Mesothelial cell of epicardium (in vitro differentiated cells): Measurements from ENCODE around the gene MASP1. TPM values are rescaled to one million over a fixed set of nuclear protein-coding genes. Genes with fewer than 3 reads are reported as not detected.

Experiments
- DNase-seq, 2 experiments: peaks; one replicate each; pipeline ENCODE4 v3.0.0; 2021; ENCODE audit warnings: low spot score in 2 of 2; ENCODE audit not compliant: unreplicated experiment in 2 of 2
- H3K27ac Mint-ChIP-seq: 2 replicates; pipeline ENCODE4 v1.8.0; 2021; ENCODE audit warnings: mixed read lengths
- H3K27me3 Mint-ChIP-seq: 2 replicates; pipeline ENCODE4 v1.8.0; 2021; ENCODE audit warnings: low read depth, mixed read lengths
- H3K36me3 Mint-ChIP-seq: 2 replicates; pipeline ENCODE4 v1.8.0; 2021; ENCODE audit warnings: mixed read lengths
- H3K4me1 Mint-ChIP-seq: 2 replicates; pipeline ENCODE4 v1.8.0; 2021; ENCODE audit warnings: mixed read lengths
- H3K4me3 Mint-ChIP-seq: 2 replicates; pipeline ENCODE4 v1.8.0; 2021; ENCODE audit warnings: mild to moderate bottlenecking, moderate library complexity, mixed read lengths
- H3K9me3 Mint-ChIP-seq: 2 replicates; pipeline ENCODE4 v1.8.0; 2021; ENCODE audit warnings: mixed read lengths
- CTCF ChIP-seq: fragments of 200-600 bp; sonication (generic); IDR thresholded peaks from one replicate; pipeline ENCODE4 v1.5.0; 2021; ENCODE audit warnings: antibody characterized with exemption; ENCODE audit not compliant: unreplicated experiment
- total RNA-seq: library from RNA; stranded (reverse); gene quantifications from 3 replicates; pipeline ENCODE4 v1.2.1, GENCODE V29; 2021

The MASP1 gene
- total RNA-seq, 1 donor from 2014 or later = 2.4 TPM

- TF ChIP-seq CTCF = no peak
- Mint-ChIP-seq H3K4me3 (no peak overlapping the region), H3K36me3 (no peaks in the 10 kb centered on the region), H3K27me3 (peaks cover 14% of the 10 kb centered on the region), H3K4me1 (peaks cover 6% of the 10 kb centered on the region), H3K27ac (no peak overlapping the region), H3K9me3 (peaks cover 25% of the 10 kb centered on the region)
- DNase-seq = no peak
Observed at GRCh38 chr3:187305881-187306280, 14.3 kb upstream of the MASP1 start.

- Mint-ChIP-seq H3K36me3 (no peaks in the 10 kb centered on the region), H3K4me1 (no peaks in the 10 kb centered on the region), H3K27me3 (peaks cover 11% of the 10 kb centered on the region), H3K4me3 (no peak overlapping the region), H3K27ac (no peak overlapping the region), H3K9me3 (peaks cover 23% of the 10 kb centered on the region)
- no peak for DNase-seq
- no peak for TF ChIP-seq CTCF
Observed at GRCh38 chr3:187299611-187300010, 8.1 kb upstream of the MASP1 start.

GRCh38 chr3:187296911-187297310, 5.4 kb upstream of the MASP1 start:
- TF ChIP-seq CTCF = no peak
- Mint-ChIP-seq H3K4me3 (no peak overlapping the region), H3K36me3 (no peaks in the 10 kb centered on the region), H3K9me3 (peaks cover 12% of the 10 kb centered on the region), H3K27me3 (peaks cover 5% of the 10 kb centered on the region), H3K4me1 (peaks cover 10% of the 10 kb centered on the region), H3K27ac (no peak overlapping the region)
- DNase-seq = no peak

GRCh38 chr3:187296058-187296457, 4.5 kb upstream of the MASP1 start:
- Mint-ChIP-seq H3K9me3 (peaks cover 6% of the 10 kb centered on the region), H3K27ac (no peak overlapping the region), H3K4me1 (peaks cover 19% of the 10 kb centered on the region), H3K4me3 (no peak overlapping the region), H3K36me3 (no peaks in the 10 kb centered on the region), H3K27me3 (no peaks in the 10 kb centered on the region)
- DNase-seq = no peak
- TF ChIP-seq CTCF = no peak

GRCh38 chr3:187295316-187296034, 3.9 kb upstream of the MASP1 start:
- Mint-ChIP-seq H3K9me3 (peaks cover 6% of the 10 kb centered on the region), H3K27me3 (no peaks in the 10 kb centered on the region), H3K27ac (no peak overlapping the region), H3K4me3 (no peak overlapping the region), H3K4me1 (peaks cover 25% of the 10 kb centered on the region), H3K36me3 (no peaks in the 10 kb centered on the region)
- TF ChIP-seq CTCF = no peak
- no peak for DNase-seq
